Fibroblast of skin of abdomen (primary cell): Measurements from ENCODE around the gene ERRFI1.

Experiments used
- DNase-seq: peaks from one replicate; pipeline ENCODE4 v3.0.0-alpha.2; 2013

Gene ERRFI1

DNA sequence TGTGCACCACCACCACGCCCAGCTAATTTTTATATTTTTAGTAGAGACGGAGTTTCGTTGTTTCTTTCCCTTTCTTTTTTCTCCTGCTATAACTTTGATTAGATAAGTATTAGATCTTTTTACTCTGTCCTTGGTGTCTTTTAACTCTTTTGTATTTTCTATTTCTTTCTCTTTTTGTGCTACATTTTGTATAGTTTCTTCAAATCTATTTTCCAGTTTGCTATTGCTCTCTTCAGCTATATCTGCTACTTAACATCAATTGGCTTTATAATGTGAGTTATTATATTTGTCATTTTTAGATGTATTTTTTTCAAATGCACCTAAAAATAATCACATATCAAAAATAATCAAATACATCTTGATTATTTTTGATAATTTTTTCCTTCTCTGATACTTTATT is 16.0 kb upstream of the ERRFI1 start:
- no peak for DNase-seq

DNA sequence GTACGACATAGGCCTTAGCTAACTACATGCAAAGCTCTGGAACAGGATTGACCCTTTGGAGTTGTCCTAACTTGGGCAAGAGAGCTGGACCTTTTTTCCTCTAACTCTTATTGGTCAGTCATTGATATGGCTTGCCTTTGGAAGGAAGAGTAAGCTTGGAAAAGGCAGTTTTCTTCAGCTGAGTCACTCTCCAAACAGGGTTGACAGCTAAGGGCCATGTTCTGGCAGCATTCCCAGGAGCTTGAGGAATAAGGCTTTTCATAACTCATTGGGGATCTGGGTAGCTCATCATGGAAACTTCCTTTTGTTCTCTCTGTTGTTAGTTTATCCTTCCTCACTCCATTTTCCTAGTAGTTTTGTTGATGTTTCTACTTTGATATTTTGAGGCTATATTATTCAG is 14.5 kb upstream of the ERRFI1 start:
- peak; percentile 98 for DNase-seq

DNA sequence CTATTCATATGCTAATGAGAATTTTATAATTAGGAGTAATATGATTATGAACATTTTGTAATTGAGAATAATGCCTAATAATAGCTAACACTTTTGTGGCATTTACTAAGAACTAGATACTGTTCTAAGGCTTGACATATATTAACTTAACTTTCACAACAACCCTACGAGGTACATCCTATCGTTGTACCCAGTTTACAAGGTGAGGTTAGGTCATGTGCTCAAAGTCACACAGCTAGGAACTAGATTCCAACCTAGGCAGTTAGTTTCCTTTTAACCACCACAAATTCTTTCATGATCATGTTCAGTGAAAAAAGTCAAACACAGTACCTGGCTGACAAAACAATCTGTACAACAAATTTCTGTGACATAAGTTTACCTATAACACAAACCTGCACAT is 13.0 kb upstream of the ERRFI1 start:
- no peak for DNase-seq

DNA sequence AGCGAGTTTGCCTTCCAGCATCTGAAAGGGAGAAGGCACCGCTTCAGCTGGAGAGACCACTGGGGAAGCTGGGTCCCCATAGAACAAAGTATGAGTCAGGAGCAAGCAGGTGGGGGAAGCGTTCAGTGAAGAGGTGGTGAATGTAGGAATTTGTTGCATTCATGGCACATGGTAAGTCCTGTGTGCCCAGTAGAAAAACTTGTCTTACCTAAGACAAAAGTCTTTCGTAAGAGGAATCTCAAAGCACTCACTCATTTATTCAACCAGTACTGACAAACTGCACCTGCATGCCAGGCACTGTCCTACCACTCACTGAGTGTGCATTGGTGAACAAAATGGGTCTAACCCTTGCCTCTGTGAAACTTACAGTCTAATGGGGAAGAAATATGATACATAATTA is 9.2 kb upstream of the ERRFI1 start:
- no peak for DNase-seq

DNA sequence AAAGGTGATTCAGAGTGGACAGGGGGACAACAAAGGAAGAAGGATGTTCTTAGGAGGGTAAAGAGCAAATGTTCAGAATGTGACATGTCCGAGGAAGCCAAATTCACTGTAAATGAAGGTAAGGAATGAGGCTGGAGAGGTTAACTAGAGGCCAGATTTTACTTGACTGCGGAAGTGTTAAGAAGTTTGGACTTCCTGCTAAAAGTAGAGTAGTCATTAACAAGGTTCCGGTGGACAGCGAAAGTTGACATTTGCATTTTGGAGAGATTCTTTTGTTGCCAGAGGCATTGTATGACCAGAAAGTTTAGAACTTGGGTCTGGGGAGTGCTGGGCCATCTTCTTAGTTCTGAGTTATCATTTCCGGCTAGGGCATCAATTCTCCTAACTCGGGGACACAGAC is 7.2 kb upstream of the ERRFI1 start:
- DNase-seq, result no peak

DNA sequence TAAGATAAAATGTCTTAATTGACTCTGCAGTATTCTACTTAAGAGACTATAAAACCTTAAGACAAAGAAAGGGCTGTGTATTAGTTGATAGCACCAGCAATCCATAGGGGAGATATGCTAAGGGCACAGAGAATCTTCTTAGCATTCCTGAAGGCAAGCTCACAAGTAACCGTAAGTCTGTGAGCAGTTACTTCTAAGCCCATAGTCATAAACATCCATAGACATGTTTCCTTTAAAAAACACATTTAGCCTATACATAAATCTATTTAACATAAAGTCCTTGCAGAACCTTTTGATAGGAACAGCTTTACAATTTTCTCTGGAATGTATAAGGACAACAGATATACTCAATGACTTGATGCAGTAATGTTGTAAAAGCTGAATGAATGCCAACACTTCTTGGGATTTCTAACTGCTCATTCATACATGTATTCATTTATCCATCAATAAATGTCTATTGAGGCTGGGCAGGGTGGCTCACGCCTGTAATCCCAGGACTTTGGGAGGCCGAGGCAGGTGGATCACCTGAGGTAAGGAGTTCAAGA is 6.3 kb upstream of the ERRFI1 start:
- peak; percentile 78 for DNase-seq

DNA sequence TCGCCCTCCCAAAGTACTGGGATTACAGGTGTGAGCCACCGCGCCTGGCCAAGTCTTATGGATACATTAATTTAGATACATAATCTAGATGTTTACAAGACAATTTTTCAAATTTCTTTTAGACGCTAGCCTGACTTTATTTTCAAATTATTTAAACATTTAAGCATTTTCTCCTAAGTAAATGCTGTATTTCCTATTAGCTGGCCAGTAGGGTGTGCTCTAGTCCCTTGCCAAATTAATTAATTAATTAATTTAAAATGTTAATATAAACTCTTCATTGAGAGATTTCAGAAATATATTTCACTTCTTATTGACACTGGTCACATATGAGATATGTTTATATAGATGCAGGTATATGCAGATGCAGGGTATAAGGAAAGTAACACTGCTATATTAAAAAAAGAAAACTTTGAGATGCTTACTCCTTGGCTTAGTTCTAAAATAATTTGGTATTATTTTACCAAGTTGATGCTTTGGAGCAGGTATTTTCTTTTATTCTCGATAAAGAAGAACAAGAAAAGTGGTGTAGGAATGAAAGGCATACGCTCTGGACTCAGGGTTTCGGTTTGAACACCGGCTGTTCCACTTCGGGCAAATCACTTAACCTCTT is 5.2 kb upstream of the ERRFI1 start:
- peak; percentile 52 for DNase-seq

DNA sequence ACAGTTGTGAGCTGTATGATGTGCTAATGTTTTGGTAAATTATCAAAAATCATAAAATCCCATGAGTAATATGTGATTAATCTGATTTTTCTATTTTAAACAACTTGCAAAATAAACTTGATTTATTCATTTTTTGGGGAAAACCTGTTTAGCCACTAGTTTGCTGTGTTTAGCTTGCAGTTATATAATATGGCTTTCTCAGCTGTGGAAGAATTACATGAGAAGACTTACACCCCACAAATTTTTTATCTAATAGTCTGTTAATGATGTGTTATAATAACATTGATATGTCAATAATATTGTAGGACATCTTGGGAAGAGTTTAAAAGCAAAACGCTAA is 2.4 kb upstream of the ERRFI1 start:
- DNase-seq, result no peak

DNA sequence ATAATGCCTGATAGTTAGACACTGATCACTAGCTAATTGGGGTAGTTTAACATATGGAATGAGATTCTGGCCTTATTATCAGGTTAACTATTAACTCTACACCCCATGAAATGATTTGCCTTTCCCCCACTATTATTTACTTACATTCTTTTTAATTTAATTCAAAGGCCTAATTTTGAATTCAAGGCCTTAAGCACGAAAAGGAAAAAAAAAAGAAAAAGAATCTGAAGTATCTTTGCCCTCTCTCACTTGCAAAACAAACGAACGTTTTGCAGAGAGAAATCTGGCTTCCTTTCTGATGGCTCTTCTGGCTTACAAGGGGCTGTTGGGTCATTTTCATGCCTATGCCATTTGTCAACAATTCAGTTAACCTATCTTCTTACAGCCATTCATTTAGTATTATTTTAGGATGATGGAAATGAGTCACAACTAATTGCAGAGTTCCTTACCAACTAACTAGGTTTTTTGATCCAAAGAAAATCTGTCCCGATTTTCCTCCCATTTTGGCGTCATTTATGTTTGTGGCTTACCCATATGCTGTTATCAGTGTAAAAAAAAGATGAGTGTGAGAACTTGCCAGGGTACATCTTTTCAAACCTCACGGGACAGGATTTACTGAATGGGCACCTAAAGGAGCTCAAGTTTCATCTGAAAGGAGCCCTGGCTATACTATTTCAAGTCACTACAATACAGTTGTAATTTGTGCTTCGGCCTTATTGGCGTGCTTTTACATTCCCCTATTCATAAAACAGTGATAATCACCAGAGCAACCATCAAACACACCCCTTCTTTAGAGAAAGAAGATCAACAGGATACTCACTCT is 1.9 kb upstream of the ERRFI1 start:
- peak; percentile 88 for DNase-seq

DNA sequence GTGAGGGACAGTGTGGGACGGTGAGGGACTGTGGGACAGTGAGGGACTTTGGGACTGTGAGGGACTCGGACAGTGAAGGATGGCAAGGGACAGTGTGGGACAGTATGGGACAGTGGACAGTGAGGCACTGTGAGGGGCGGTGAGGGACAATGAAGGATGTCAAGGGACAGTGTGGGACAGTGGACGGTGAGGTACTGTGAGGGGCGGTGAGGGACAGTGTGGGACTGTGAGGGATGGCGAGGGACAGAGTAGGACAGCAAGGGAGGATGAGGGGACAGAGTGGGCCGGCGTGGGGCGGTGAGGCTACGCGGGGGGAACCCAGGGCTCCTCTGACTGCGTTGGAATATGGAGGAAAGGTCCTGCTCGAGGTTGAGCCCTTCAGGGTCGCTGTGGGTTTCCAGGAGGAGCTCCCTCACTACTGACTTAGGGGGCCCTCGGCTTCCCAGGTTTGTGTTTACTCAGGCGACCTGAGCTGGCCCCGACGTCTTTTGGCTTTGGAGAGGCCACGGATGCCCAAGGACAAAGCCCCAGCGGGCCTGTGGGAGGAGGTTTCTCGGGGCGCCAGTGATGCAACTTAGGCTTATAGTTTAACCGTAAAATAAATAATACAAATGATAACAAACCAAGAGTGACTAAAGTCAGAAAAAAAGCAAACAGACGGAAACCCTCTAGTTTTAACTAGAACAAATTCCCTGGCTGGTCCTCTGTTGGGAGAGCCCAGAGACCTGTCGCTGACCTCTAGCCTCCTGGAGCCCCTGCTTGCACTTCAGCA is 1.1 kb upstream of the ERRFI1 start:
- no peak for DNase-seq

DNA sequence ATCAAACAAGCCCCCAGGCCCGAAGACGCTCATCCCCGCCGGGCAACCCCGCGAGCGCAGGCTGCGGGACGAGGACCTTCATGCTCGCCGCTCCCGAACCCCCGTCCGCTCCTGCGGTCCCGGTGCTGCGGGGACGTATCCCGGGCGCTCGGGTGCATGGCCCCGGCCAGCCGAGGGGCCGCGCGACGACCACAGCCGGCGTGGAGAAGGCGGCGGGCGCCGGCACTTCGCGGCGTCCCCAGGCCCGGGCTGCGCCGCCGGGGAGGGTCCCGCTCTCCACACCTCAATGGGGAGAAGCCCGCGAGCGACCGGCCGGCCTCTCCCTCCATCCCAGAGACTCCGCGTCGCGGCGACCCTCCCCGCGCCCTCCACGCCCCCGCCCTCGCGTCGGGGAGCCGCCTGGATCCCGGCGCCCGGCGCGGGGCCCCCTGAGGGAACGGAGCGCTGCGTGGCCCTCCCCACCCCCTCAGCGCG is 401 bp downstream of the ERRFI1 start:
- DNase-seq, result no peak

DNA sequence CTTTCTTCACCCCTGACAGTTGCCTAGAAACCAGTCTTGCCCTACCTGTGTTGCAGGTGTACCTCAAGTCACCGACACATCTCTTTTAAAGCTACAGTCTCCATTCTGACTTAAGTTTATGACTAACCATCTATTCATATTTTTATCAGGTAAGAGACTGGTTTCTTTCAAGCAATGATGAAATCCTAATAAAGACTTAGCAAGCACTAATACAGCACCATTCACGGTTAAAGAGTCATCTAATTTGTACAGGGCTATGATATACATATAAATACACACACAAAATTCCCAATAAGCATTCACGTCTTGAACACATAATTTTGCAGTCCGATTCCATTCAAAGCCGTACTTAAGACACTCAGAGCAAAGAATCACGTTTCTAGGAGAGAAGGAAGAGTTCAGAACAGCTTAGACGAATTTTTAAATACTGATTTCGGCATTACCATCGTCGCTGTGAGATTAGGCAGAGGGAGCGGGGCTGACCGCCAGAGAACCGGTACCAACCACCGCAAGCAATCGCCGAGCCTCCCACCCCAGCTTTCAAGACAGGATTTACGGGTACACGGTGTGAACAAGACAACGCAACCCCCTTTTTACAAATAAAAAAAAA is 943 bp downstream of the ERRFI1 start:
- DNase-seq, result no peak

DNA sequence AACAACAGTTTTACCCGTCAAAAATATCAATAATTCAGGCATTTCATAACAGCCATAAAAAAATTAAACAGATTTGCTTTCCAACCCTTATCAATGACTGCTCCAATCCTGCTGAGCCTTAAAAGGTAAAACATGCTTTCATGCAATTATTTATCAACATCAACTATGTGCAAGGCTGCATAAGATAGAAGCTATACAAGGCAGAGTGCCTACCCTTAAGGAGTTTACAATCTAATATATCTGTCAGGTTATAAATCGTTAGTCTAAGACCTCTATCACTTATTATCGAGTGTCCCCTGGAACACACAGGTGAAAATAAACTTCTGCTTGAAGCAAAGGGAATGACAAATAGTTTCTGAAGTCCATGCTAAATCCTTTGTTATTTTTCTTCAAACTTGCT is 1.8 kb downstream of the ERRFI1 start:
- DNase-seq, result no peak

DNA sequence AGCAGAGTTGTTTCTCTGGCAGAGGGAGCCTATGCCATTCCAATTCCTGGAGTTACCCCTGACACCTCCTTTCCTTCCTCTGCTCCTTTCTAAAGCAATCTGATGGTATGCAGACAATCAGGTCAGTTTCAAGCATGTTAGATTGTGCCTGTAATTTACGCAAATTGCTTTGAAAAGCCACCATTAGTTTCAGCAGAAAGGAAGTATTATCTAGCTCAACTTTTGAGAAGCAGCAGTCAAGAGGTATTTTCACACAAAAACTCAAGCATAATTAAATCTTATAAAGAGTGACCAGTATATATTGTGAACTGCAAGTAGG is 2.2 kb downstream of the ERRFI1 start:
- DNase-seq, result no peak

DNA sequence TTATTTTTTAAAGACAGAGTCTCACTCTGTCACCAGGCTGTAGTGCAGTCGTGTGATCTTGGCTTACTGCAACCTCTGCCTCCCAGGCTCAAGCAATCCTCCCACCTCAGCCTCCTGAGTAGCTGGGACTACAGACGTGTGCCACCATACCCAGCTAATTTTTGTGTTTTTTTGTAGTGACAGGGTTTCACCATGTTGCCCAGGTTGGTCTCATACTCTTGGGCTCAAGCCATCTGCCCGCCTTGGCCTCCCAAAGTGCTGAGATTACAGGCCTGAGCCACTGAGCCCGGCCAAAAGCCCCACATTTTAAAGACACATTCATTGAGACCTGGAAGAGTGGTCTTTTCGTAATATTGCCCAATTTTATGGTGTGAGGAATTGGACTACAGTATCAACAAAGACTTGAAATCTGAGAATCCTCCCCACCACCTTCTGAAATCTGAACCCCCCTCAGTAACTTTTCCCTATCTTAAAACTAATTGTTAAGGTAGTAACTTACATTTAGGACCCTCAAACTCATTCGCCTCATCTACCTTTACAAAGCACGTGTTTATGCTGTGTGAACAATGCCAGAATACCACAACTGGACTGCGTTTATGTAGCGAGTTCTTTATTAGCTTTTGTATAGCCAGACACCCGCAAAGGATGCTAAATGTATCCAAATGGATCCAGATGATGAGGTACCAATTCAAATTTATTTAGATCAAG is 2.7 kb downstream of the ERRFI1 start:
- no peak for DNase-seq

DNA sequence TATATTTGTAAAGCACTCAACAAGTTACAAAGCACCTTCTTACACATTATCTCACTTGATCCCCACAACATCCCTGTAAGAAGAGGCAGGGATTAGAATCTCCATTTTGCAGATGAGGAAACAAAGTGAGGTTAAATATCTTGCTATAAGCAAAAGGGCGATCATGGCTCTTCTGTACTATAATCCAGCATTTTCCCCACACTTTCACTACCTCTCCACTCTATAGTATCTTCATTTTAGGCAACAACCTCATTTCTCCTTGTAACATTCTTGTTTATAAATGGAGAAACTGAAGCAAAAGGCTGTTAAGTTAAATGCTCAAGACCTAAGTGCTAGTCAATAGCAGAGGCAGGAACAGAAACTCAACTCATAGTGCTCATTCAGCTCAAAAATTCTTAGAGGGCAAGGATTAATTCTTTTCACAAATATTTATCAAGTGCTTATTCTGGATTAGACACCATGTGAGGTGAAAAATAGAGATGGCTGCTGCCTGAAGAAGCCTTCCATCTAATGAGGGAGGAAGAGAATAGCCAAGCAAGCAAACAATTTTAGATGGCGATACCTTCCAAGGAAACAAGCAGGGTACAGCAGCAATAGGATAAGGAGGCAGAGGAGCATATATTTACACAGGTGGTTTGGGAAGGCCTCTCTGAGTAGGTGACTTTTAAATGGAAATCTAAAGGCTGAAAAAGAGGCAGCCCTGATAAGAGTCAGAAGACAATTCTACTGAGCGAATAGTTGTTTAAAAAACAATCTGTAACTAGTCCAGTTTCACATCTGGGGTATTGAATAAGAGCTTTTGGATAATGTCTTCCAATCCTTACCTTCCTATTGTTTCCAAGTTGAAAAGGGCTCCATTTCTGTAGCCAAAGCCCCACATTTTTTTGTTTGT is 3.5 kb downstream of the ERRFI1 start:
- no peak for DNase-seq

DNA sequence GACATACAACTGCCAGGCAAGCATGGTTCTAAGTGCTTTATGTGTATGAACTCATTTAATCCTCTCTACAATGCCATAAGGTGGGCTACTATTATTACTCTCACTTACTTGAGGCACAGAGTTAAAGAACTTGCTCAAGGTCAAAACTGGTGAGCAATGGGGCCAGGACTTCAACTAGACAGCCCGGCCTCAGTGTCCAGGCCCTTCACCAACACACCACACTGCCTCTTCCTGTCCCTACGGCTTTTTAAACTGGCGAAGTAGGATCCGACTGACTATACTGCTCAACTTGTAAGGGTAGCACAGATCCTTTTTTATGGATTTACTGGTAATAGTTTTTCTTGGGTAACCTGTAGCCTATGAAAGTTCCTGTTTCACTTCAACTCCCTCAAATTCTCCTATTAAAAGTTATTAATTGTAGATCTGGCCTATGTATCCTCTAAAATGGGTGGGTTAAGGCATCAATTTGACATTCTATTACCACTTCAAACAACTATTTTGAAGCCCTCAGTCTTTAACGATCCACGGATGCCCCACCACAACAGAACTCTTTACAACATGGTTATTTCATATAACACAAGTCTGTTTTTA is 4.3 kb downstream of the ERRFI1 start:
- DNase-seq, result no peak

DNA sequence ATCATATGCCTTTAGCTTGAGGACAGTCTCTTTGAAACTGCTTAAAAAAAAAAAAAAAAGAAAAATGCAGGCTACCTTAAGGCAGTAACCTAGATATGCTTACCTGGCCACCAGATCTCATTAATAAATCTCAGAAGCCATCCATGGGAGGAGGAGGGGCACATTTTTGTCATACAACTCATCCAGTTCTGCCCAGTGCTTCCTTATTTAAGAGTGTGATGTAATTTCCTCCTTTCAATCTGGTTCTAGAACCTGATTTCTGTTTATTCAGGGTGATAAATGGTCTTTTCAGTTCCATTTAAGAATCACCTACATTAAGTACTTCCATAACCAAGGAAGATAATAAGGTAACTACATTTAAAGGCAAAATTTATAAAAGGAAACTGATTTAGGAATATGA is 6.1 kb downstream of the ERRFI1 start:
- peak; percentile 46 for DNase-seq

DNA sequence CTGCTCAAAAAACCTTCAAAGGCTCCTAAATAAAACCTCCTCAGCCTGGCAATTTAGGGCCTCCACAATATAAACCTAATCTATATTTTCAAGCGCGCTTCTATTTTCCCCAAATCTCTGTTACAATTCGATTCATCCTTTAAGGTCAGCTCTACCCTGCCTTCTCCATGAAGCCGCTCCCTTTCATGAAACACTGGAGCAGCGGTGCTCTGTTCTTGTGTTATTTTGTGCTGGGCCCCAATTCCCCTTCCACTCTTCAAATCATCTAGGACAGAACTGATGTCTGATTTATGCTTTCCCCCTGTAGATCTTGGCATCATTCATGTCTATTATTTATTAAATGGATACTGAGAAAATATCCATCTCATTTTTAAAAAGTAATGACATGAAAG is 6.9 kb downstream of the ERRFI1 start:
- no peak for DNase-seq

DNA sequence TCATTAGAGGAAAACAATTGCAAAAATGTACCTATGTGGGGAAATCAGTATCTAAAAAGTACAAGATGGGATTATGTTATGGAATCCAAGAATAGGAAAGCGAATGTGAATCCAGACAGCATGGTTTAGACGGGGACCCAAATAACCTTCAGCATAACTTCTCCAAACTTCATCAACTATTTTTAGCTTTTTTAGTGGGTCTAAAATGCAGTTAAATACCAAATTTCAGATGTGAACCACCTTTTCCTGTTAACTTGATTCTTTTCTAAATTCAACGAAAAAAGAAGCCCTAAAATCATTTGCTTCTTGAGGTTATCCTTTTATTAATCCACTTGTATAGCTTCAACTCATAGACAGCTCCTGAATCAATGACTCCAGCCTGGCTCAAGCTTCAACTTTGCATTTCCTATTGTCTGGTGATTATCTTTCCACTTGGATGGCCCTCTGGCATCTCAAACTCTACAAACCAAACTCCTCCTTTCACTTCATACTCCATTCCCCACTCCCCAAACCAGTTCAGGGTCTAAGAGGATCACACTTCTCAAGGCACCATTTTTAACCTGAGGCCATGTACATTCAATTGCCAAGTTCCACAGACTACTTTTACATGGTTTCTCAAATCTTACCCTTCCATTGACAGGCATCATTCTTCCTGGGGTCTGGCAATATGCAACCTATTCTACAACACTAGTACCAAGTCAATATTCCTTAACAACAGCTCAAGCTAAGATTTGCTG is 7.4 kb downstream of the ERRFI1 start:
- no peak for DNase-seq
